Fibroblast of gingiva (primary cell): ENCODE measurements around the gene ERH.
A peak's percentile ranks its signal among the peaks of the same experiment; 100 is the strongest.
"Not testable (repeated sequence)": the region's sequence is repeated elsewhere in the genome, so short reads cannot be mapped to it uniquely, and the experiment has no call there.

Experiments used
- DNase-seq: peaks from one replicate; pipeline ENCODE4 v3.0.0-alpha.2; 2011; ENCODE audit warnings: low read depth

The ERH gene

GRCh38 chr14:69395929-69396328 lies 2.2 kb downstream of the ERH start:
- no peak for DNase-seq

DNA sequence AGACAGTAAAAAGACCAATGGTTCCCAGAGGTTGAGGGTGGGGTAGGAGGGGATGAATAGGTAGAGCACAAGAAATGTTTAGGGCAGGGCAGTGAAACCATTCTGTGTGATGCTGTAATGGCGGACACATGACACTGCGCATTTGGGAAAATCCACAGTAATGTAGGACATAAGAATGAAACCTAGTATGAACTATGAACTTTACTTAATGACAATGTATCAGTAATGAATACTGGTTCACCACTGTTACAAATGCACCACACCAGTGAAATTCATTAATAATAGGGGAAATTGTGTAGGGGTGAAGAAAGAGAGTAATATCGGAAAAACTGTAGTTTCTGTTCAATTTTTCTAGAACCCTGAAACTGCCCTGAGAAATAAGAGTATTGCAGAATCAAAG lies 5.6 kb downstream of the ERH start:
- no peak for DNase-seq

DNA sequence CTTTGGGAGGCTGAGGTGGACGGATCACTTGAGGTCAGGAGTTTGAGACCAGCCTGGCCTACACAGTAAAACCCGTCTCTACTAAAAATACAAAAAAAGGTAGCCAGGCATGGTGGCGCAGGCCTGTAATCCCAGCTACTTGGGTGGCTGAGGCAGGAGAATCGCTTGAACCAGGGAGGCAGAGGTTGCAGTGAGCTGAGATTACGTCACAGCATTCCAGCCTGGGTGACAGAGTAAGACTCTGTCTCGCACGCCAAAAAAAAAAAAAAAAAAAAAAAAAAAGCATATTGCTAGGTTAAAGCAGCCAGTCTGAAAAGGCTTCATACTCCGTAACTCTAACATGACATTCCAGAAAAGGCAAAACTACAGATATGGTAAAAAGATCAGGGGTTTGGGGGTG lies 6.7 kb downstream of the ERH start:
- DNase-seq: not testable (repeated sequence)

- DNase-seq: no peak
Measured at GRCh38 chr14:69387311-69387710, 10.8 kb downstream of the ERH start.

- no peak for DNase-seq
Measured at GRCh38 chr14:69378274-69378673, 19.8 kb downstream of the ERH start.

DNA sequence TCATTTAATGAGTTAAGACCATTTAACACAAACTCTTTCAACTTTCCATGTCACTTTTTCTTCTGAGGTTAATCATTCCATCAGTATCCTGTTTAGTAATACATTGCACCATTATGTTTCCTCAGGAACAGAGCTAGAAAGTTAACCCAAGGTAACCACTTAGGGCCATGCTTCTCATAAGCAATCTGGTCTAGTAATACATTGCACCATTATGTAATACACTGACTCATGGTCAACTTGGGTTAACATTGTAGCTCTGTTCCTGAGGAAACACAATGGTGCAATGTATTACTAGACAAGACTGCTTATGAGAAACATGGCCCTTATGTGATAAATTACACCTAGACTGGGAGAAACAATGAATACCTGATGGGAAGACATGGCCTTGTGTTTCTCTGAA lies 21.7 kb downstream of the ERH start:
- DNase-seq: peak; percentile 62

GRCh38 chr14:69375722-69376121 lies 22.4 kb downstream of the ERH start:
- DNase-seq: no peak

DNA sequence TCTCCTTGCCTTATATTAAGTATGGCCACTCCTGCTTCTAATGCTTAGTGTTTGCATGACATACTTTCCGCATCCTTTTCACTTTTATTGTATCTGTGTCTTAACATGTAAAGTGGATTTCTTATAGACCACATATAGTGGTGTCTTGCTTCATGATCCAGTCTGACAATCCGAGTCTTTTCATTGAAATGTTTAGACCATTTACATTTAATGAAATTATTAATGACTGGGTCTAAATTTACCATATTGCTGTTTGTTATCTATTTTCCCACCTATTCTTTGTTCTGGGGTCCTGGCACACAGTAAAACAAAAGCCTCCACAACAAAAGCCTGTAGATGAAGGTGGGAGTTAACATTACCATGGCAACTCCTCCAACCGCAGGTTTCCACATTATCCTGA lies 22.9 kb downstream of the ERH start:
- no peak for DNase-seq

- no peak for DNase-seq
Measured at GRCh38 chr14:69374235-69374634, 23.9 kb downstream of the ERH start.

GRCh38 chr14:69373104-69373503 lies 25.0 kb downstream of the ERH start:
- DNase-seq: no peak

- DNase-seq: no peak
Measured at GRCh38 chr14:69372146-69372545, 26.0 kb downstream of the ERH start.

DNA sequence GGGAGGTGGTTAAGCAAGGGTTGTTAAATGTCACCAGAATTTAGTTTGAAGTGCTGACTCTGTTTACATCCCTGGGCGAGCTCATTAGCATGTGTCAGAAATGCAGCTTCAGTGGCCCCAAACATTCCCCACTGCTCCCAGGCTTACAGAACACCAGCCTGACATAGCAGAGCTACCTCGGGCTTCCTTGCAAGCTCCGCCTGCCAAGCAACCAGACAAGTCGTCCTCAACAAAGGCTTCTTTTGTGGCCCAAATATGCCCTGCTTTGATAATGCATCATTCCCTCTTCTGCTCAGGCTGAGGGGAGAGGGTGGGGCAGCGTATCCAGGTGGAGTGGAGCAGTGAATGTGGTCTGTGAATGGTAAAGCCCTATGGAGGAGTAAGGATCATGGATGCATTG lies 28.0 kb downstream of the ERH start:
- no peak for DNase-seq

DNA sequence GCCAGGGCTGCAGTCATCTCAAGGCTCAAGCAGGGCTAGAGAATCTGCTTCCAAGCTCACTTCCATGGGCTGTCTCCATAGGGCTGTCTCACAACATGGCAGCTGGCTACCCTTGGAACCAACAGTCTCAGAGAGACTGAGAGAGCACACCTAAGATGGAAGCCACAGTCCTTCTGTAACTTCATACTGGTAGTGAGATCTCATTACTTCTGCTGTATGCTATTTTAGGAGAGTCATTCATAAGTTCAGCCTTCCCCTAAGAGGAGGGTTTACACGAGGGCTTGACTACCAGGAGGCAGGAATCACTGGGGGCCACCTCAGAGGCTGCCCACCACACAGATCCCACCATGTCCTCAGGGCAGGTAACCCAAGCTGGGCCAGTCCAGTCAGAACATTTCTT lies 29.7 kb downstream of the ERH start:
- DNase-seq: no peak

DNA sequence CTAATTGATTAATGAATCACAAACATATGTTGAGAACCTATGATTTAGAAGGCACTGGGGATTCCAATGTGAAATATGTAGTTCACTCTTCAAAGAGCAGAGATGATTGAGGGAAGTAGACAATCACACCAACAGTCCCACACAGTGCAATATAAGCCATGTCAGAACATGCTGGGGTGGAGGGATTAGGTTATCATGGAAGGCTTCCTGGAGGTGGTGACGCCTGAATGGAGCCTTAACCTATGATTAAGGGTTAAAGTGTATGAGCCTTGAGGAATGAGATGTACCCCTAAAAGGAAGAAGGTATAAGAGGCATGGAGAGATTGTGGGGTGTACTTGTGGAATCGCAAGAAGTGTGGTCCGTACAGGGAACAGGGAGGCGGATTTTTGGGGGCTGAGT lies 31.3 kb downstream of the ERH start:
- no peak for DNase-seq

- DNase-seq: no peak
Measured at GRCh38 chr14:69366069-69366468, 32.0 kb downstream of the ERH start.

- no peak for DNase-seq
Measured at GRCh38 chr14:69364378-69364777, 33.7 kb downstream of the ERH start.

DNA sequence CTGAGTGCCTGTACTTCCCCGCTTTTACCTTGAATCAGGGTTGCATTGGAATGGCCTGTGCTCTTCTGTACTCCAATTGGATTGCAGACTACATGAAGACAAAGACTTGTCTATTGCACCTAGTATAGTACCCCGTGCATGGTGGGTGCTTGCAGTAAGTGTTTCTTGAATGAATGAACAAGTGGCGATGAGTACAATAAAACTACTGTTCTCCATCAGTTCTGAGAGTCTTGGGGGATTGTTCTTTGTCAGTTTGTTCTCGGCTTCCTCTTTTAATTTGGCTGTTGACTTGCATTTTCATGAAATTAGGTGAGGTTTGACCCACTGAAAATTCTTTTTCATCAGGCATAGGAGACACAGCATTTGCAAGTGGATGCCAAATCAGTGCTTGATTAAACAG lies 34.1 kb downstream of the ERH start:
- no peak for DNase-seq

- DNase-seq: peak; percentile 63
Measured at GRCh38 chr14:69363055-69363454, 35.0 kb downstream of the ERH start.

GRCh38 chr14:69360438-69361108 lies 37.5 kb downstream of the ERH start:
- no peak for DNase-seq

DNA sequence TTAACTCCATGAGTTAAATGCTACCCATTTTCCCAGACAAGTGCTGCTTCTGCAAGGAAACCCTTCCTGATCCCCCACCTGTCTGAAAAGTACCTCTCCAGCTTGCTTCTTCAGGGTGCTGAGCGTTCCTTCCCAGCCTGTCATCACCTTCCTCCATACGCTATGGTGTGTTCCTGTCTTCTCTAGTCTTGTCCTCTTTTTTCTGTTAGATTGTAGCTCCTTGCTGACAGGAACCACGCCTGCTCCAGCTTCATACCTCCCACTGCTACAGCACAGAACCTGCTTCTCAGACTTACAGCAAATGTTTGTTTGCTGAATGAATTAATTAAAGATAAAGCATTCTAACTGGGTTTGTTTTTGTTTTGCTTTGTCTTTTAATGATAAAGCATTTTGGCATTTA lies 39.1 kb downstream of the ERH start:
- DNase-seq: no peak

GRCh38 chr14:69358233-69358963 lies 39.7 kb downstream of the ERH start:
- no peak for DNase-seq

DNA sequence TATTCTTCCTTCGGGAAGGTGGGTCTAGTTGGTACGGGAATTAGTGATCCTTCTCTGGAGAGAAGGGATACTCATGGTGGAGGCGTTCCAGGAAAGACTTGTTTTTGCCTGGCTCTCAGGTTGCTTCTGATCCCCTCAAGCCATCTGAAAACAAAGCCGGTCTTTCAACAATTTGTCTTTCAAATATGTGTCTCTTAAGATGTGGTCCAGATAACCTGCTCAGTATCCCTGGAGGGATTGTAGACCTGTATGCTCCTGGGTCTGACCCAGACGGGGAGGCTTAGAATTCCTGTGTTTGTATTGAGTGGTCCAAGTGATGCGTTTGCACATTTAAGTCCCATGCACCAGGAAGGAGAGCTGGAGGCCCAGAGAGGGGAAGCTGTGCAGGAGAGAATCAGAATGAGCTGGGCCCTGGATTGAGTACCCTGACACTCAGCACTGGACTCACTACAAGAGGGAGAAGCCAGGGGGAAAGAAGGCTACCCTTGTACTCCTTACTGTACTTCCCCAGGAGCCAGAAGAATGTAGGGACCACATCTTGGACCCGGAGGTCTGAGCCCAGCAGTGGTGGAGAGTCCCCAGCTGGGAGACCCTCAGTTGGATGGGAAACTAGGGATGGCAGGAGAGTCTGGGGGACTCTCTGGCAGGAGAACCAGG lies 40.4 kb downstream of the ERH start:
- DNase-seq: no peak

GRCh38 chr14:69356903-69357543 lies 41.1 kb downstream of the ERH start:
- no peak for DNase-seq
